ENCODE results near the gene GLI3.
A peak's percentile ranks its signal among the peaks of the same experiment; 100 is the strongest.

Gene GLI3

GRCh38 chr7:42237811-42238541 is 967 bp upstream of the GLI3 start:
- H3K4me3 ChIP-seq (ENCODE audit: low read length) = peak overlapping the region; percentile 81
- peak; percentile 77 for DNase-seq (ENCODE audit: low read depth)
- TF ChIP-seq, protein P1, sequence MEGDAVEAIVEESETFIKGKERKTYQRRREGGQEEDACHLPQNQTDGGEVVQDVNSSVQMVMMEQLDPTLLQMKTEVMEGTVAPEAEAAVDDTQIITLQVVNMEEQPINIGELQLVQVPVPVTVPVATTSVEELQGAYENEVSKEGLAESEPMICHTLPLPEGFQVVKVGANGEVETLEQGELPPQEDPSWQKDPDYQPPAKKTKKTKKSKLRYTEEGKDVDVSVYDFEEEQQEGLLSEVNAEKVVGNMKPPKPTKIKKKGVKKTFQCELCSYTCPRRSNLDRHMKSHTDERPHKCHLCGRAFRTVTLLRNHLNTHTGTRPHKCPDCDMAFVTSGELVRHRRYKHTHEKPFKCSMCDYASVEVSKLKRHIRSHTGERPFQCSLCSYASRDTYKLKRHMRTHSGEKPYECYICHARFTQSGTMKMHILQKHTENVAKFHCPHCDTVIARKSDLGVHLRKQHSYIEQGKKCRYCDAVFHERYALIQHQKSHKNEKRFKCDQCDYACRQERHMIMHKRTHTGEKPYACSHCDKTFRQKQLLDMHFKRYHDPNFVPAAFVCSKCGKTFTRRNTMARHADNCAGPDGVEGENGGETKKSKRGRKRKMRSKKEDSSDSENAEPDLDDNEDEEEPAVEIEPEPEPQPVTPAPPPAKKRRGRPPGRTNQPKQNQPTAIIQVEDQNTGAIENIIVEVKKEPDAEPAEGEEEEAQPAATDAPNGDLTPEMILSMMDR (conservative IDR thresholded peaks at IDR 0.05; ENCODE audit: low read length) = no peak; the same call in 1 of the 2 replicates

DNA sequence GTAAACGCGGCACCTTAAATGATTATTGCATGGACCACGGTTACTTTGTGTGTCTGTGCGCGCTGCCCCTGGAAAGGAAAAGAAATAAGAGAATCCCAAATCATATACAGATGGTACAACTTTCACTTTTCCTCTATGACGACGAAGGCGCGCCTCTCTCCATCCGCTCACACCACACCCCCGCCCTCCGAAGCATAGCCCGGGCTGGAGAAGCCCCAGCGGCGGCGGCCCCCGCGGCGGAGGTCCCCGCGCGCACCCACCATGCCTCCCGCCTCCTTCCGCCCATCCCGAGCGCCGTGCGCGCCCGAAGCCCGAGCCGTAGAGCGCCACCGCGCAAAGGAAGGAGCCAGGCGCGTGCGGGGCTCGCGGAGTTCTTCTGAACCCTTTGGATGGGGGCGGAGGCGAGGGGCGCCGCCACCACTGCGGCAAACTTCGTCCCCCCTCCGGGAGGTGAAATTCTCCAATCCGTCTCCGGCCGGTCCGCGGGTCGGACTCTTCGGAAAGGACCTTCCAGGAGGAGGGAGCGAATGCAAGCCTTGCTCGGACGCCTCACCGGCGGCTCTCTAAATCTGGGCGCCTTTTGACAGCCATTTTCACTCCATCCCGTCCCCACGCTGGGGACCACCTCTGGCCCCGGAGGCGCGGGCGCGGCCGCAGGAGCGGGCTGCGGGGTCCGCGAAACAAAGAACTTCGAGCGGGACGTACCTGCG is 588 bp downstream of the GLI3 start:
- TF ChIP-seq, protein P1 (conservative IDR thresholded peaks at IDR 0.05; ENCODE audit: low read length) = no peak
- peak; percentile 65 for DNase-seq (ENCODE audit: low read depth)
- peak overlapping the region; percentile 83 for H3K4me3 ChIP-seq (ENCODE audit: low read length)

GRCh38 chr7:42235741-42236161 is 1.3 kb downstream of the GLI3 start:
- TF ChIP-seq, protein P1 (conservative IDR thresholded peaks at IDR 0.05; ENCODE audit: low read length) = no peak
- peak overlapping the region; percentile 83 for H3K4me3 ChIP-seq (ENCODE audit: low read length)
- DNase-seq (ENCODE audit: low read depth) = no peak

DNA sequence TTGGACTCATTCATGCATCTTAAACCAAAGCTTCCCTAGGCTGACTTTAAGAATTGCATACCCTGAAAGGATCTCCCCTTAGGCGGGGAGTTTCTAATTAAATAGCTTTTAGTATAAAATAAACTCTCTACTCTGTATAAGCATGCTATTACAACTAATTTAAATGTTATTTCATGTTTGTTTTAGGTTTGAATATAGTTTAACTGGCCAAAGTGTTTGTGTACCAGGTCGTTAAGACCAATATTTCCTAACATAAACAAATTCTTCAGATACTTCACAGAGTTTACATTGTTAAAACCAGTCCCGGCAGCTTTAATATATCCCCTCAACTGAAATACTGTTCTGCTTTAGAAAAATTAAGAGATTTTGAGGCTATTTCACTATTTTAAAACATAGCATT is 2.3 kb downstream of the GLI3 start:
- H3K4me3 ChIP-seq (ENCODE audit: low read length) = peak overlapping the region; percentile 83
- DNase-seq (ENCODE audit: low read depth) = no peak
- TF ChIP-seq, protein P1 (conservative IDR thresholded peaks at IDR 0.05; ENCODE audit: low read length) = no peak

- TF ChIP-seq, protein P1 (conservative IDR thresholded peaks at IDR 0.05; ENCODE audit: low read length) = no peak
- peak overlapping the region; percentile 83 for H3K4me3 ChIP-seq (ENCODE audit: low read length)
- peak; percentile 48 for DNase-seq (ENCODE audit: low read depth)
Observed at GRCh38 chr7:42233695-42234331, 3.2 kb downstream of the GLI3 start.

- peak; percentile 43 for DNase-seq (ENCODE audit: low read depth)
- TF ChIP-seq, protein P1 (conservative IDR thresholded peaks at IDR 0.05; ENCODE audit: low read length) = no peak
- H3K4me3 ChIP-seq (ENCODE audit: low read length) = no peak overlapping the region
Observed at GRCh38 chr7:42233171-42233570, 3.8 kb downstream of the GLI3 start.
